ENCODE data around the gene TTYH2.

DNA sequence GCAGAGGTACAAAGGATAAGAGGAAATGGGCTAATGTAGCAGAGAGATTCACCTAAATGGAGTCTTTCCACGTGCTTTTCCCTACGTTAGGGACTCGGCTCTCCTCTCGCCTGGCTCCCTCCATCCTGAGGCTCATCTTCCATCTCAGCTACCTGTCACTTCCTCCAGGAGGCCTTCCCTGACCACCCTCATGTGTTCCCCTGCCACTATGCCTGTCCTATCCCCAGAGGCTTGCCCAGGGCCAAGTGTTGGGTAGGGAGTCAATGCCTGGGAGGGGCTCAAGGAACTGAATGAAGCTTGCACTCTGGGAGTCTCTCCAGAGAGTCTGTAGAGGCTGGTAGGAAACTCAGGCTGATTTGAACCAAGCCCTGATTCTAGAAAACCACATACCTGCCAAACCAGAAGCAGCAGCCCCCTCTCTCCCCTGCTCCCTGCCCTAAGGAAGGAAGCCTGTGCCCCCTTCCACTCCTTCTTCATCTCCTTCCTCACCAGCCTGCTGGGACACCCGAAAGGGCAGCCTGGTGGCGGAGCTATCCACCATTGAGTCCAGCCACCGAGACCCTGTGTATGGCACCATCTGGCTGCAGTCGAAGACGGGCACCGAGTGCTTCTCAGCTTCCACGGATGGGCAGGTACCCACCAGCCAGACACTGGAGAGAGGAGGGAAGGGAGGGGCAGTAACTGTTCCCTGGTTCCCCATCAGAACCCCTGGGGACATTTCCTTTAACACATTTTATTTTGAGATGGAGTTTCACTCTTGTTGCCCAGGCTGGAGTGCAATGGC lies 86.0 kb downstream of the TTYH2 start:
- no peak for TF ChIP-seq EZH2phosphoT487 (IDR thresholded peaks at IDR 0.05; ENCODE audit: insufficient read depth, low read depth)
- no peak for TF ChIP-seq EZH2 (IDR thresholded peaks at IDR 0.05; ENCODE audit: insufficient read depth, poor library complexity, severe bottlenecking)
